Fibroblast of upper back skin (primary cell): Measurements from ENCODE around the gene IL34.

Experiments
- DNase-seq: peaks from one replicate; pipeline ENCODE4 v3.0.0-alpha.2; 2013

Gene IL34

GRCh38 chr16:70703835-70704381 is 57.5 kb downstream of the IL34 start:
- DNase-seq, result no peak

GRCh38 chr16:70704586-70704985 is 58.2 kb downstream of the IL34 start:
- no peak for DNase-seq

- DNase-seq, result no peak
Measured at GRCh38 chr16:70705056-70705455, 58.7 kb downstream of the IL34 start.

GRCh38 chr16:70706948-70707465 is 60.6 kb downstream of the IL34 start:
- peak; percentile 82 for DNase-seq

- DNase-seq, result no peak
Measured at GRCh38 chr16:70708366-70709246, 62.2 kb downstream of the IL34 start.

GRCh38 chr16:70709457-70709856 is 63.1 kb downstream of the IL34 start:
- no peak for DNase-seq

GRCh38 chr16:70709942-70710341 is 63.6 kb downstream of the IL34 start:
- no peak for DNase-seq
